OCI-LY3 (cell line): ENCODE measurements around the gene MYH6.

ENCODE experiments used
- H2AFZ ChIP-seq: fragments of 200-600, 300-600 bp; shearing (Covaris generic); 2 replicates; pipeline ENCODE4 v1.6.0; 2014; ENCODE audit warnings: antibody characterized with exemption, low read depth, low read length
- H3K27ac ChIP-seq: fragments of 200-600, 300-600 bp; sonication (generic); 2 replicates; pipeline ENCODE4 v1.5.1; 2014; ENCODE audit warnings: mild to moderate bottlenecking, low read length, moderate library complexity, mixed read lengths
- H3K27me3 ChIP-seq: fragments of 200-600, 300-600 bp; sonication (generic); 2 replicates; pipeline ENCODE4 v1.6.1; 2014; ENCODE audit warnings: low read depth, low read length, mixed read lengths
- H3K36me3 ChIP-seq: fragments of 200-600, 300-600 bp; sonication (generic); replicated peaks from 2 replicates; pipeline ENCODE3; 2014; ENCODE audit warnings: low read depth, low read length, mixed read lengths
- H3K4me1 ChIP-seq: fragments of 300-600, 200-600 bp; sonication (generic); 2 replicates; pipeline ENCODE4 v1.6.1; 2014; ENCODE audit warnings: low read length, mixed read lengths
- H3K4me2 ChIP-seq: fragments of 200-600, 300-600 bp; sonication (generic); 2 replicates; pipeline ENCODE4 v1.6.1; 2014; ENCODE audit warnings: low read length, mixed read lengths
- H3K4me3 ChIP-seq: fragments of 300-600, 200-600 bp; sonication (generic); 2 replicates; pipeline ENCODE4 v1.5.1; 2014; ENCODE audit warnings: antibody characterized with exemption, mild to moderate bottlenecking, low read length, moderate library complexity
- H3K79me2 ChIP-seq: fragments of 300-600, 200-600 bp; shearing (Covaris generic); 2 replicates; pipeline ENCODE4 v1.6.1; 2014; ENCODE audit warnings: mild to moderate bottlenecking, low read length, mixed read lengths
- H3K9ac ChIP-seq: fragments of 300-600, 200-600 bp; shearing (Covaris generic); 2 replicates; pipeline ENCODE4 v1.6.0; 2014; ENCODE audit warnings: mild to moderate bottlenecking, low read length, moderate library complexity
- H3K9me3 ChIP-seq: fragments of 200-600, 300-600 bp; shearing (Covaris generic); 2 replicates; pipeline ENCODE4 v1.6.1; 2014; ENCODE audit warnings: low read length, mixed read lengths; ENCODE audit not compliant: insufficient read depth
- H4K20me1 ChIP-seq: fragments of 200-600, 300-600 bp; sonication (generic); 2 replicates; pipeline ENCODE4 v1.6.1; 2016; ENCODE audit warnings: low read length, mixed read lengths; ENCODE audit not compliant: insufficient read depth
- EZH2phosphoT487 ChIP-seq: fragments of 200-600 bp; shearing (Covaris generic); IDR thresholded peaks from 2 replicates; pipeline ENCODE4 v1.6.1; 2018; ENCODE audit warnings: antibody characterized with exemption, mixed run types, low read depth
- TF ChIP-seq, protein P1 (sequence below): fragments of 200-600, 300-600 bp; sonication (generic); IDR thresholded peaks from 2 replicates; pipeline ENCODE4 v1.5.1; 2014; ENCODE audit warnings: antibody characterized with exemption, low read length, low read depth

MYH6 gene

DNA sequence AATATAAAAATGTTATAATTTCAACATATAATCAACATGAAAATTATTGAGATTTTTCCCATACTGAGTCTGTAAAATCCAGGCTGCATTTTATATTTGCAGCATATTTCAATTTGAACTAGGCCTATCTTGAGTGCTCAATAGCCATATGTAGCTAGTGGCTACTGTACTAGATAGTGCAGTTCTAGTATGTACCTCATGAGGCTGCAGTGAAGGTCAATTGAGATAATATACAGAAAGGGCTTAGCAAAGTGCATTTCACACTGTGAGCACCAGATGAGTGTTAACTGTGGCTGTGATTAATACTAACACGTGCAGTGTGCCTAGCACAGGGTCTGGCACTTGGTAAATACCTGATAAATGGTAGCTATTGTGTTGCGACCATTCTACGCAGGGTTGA, 50.0 kb downstream of the MYH6 start:
- no peaks in the 10 kb centered on the region for H3K36me3 ChIP-seq
- 0 out of 2 replicates have a peak, but pooled peaks cover 13% of the 10 kb centered on the region for H3K27me3 ChIP-seq

DNA sequence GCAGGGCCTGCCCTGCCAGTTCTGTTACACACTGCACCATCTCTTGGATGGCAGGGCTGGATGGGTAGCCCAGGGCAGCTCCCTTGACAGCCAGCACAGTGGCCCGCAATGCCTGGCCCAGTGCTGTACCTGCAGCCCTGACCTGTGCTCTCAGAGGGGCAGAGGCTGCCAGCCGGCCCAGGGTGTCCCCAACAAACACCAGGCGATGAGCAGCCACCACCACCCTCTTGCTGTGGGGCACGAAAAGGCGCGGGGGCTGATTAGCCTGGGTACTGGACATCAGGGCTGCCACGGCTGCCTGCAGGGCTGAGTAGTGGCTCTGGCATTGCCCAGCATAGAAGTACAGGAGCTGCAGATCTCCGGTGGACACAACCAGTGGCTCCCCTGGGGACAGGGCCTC, 50.8 kb downstream of the MYH6 start:
- TF ChIP-seq, protein P1, sequence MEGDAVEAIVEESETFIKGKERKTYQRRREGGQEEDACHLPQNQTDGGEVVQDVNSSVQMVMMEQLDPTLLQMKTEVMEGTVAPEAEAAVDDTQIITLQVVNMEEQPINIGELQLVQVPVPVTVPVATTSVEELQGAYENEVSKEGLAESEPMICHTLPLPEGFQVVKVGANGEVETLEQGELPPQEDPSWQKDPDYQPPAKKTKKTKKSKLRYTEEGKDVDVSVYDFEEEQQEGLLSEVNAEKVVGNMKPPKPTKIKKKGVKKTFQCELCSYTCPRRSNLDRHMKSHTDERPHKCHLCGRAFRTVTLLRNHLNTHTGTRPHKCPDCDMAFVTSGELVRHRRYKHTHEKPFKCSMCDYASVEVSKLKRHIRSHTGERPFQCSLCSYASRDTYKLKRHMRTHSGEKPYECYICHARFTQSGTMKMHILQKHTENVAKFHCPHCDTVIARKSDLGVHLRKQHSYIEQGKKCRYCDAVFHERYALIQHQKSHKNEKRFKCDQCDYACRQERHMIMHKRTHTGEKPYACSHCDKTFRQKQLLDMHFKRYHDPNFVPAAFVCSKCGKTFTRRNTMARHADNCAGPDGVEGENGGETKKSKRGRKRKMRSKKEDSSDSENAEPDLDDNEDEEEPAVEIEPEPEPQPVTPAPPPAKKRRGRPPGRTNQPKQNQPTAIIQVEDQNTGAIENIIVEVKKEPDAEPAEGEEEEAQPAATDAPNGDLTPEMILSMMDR: no peak
- no peak for TF ChIP-seq EZH2phosphoT487
- no peaks in the 10 kb centered on the region for H3K79me2 ChIP-seq
- no peaks in the 10 kb centered on the region for H3K9me3 ChIP-seq
- no peak overlapping the region for H3K27ac ChIP-seq
- no peak overlapping the region for H2AFZ ChIP-seq
- H3K4me1 ChIP-seq: no peaks in the 10 kb centered on the region
- H3K4me3 ChIP-seq: no peak overlapping the region
- no peak overlapping the region for H3K4me2 ChIP-seq
- no peaks in the 10 kb centered on the region for H3K36me3 ChIP-seq
- no peak overlapping the region for H3K9ac ChIP-seq
- 0 out of 2 replicates have a peak, but pooled peaks cover 13% of the 10 kb centered on the region for H3K27me3 ChIP-seq
- H4K20me1 ChIP-seq: no peaks in the 10 kb centered on the region

More for the DNA sequence above, 50.0 kb downstream of the MYH6 start:
- H3K9me3 ChIP-seq: no peaks in the 10 kb centered on the region
- no peaks in the 10 kb centered on the region for H3K79me2 ChIP-seq
- no peak overlapping the region for H3K9ac ChIP-seq
- no peak for TF ChIP-seq EZH2phosphoT487
- TF ChIP-seq, protein P1: no peak
- no peaks in the 10 kb centered on the region for H4K20me1 ChIP-seq
- no peak overlapping the region for H3K27ac ChIP-seq
- no peak overlapping the region for H3K4me2 ChIP-seq
- H2AFZ ChIP-seq: no peak overlapping the region
- H3K4me1 ChIP-seq: no peaks in the 10 kb centered on the region
- no peak overlapping the region for H3K4me3 ChIP-seq

DNA sequence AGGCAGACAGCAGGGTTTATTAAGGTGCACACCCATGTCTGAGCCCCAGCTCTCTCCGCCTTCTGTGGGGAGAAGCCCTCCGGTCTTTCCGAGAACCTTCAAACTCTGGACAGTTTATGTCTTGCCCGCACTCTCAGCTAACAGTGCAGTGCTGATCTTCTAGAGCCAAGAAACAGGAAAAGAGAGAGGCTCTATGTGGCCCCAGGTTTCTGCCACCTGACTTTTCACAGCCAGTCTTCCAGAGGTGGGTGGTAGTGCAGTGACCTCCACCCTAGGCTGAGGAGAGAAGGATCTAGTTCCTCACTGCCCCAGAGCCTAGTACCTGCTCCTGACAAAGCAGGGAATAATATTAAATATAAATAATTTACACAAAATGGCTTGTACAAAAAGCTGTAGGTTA, 51.4 kb downstream of the MYH6 start:
- no peaks in the 10 kb centered on the region for H3K36me3 ChIP-seq

DNA sequence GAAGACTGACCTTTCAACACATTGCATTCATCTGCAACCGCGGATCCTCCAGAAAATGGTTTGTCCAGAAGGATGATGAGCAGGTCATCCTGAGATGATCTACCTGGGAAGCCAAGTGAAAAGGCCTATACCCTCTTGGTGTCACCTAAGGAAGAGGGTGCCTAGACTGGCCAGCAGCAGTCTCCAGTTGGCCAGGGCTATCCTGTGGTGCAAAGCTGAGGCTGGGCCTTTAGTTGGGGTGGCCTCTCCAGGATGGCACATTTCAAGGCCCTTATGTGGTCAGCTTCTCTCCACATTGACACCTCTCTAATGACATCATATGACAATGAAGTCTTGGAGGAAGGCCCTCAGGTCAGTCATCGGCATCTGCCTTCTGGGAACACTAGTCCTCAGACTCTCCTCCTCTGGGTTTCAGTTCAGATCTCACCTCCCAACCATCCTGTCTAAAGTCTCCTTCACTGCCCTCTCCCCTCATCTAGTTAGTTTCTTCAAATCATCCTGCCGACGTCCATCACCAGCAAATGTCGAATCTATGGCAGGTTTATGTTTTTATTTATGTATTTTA, 52.1 kb downstream of the MYH6 start:
- H2AFZ ChIP-seq: no peak overlapping the region
- TF ChIP-seq, protein P1: no peak
- TF ChIP-seq EZH2phosphoT487: no peak
- no peaks in the 10 kb centered on the region for H3K4me1 ChIP-seq
- no peaks in the 10 kb centered on the region for H3K36me3 ChIP-seq
- no peak overlapping the region for H3K4me3 ChIP-seq
- H3K9ac ChIP-seq: no peak overlapping the region
- no peak overlapping the region for H3K4me2 ChIP-seq
- H4K20me1 ChIP-seq: no peaks in the 10 kb centered on the region
- no peak overlapping the region for H3K27ac ChIP-seq
- H3K9me3 ChIP-seq: no peaks in the 10 kb centered on the region
- H3K79me2 ChIP-seq: no peaks in the 10 kb centered on the region
- 0 out of 2 replicates have a peak, but pooled peaks cover 13% of the 10 kb centered on the region for H3K27me3 ChIP-seq

More for the DNA sequence above, 51.4 kb downstream of the MYH6 start:
- Histone ChIP-seq H3K79me2 (no peaks in the 10 kb centered on the region), H3K4me1 (no peaks in the 10 kb centered on the region), H4K20me1 (no peaks in the 10 kb centered on the region), H3K27me3 (0 out of 2 replicates have a peak, but pooled peaks cover 13% of the 10 kb centered on the region), H3K4me2 (no peak overlapping the region), H3K27ac (no peak overlapping the region), H3K9ac (no peak overlapping the region), H2AFZ (no peak overlapping the region), H3K9me3 (no peaks in the 10 kb centered on the region), H3K4me3 (no peak overlapping the region)
- TF ChIP-seq EZH2phosphoT487: no peak
- TF ChIP-seq, protein P1: no peak
